ENCODE data around the gene TARS3.

DNA sequence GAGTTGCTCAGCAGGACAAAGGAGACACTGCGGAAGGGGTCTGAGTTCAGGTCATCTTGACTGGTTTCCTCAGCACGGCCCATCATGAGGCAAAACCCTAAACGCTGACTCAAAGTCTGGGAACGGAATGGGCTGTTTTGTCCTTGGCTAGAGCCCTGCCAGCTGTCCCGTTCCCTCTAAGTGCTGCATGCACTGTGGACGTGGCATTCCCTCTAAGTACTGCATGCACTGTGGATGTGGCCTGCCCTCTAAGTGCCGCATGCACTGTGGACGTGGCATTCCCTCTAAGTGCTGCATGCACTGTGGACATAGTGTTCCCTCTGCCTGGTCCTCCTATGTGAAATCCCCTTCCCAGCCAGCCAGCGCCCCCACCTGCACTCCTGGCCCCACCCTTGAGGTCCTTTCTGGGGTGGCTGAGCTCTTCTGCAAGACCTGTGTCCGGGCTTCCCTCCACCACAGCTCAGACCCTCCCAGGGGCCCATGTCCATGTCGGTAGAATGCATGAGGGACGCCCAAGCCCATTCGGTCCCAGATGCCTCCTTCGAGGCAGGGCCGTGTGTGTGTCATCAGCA is 108.8 kb downstream of the TARS3 start:
- TF ChIP-seq, protein P1, sequence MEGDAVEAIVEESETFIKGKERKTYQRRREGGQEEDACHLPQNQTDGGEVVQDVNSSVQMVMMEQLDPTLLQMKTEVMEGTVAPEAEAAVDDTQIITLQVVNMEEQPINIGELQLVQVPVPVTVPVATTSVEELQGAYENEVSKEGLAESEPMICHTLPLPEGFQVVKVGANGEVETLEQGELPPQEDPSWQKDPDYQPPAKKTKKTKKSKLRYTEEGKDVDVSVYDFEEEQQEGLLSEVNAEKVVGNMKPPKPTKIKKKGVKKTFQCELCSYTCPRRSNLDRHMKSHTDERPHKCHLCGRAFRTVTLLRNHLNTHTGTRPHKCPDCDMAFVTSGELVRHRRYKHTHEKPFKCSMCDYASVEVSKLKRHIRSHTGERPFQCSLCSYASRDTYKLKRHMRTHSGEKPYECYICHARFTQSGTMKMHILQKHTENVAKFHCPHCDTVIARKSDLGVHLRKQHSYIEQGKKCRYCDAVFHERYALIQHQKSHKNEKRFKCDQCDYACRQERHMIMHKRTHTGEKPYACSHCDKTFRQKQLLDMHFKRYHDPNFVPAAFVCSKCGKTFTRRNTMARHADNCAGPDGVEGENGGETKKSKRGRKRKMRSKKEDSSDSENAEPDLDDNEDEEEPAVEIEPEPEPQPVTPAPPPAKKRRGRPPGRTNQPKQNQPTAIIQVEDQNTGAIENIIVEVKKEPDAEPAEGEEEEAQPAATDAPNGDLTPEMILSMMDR (IDR thresholded peaks at IDR 0.05) = no peak
- TF ChIP-seq, protein P2, sequence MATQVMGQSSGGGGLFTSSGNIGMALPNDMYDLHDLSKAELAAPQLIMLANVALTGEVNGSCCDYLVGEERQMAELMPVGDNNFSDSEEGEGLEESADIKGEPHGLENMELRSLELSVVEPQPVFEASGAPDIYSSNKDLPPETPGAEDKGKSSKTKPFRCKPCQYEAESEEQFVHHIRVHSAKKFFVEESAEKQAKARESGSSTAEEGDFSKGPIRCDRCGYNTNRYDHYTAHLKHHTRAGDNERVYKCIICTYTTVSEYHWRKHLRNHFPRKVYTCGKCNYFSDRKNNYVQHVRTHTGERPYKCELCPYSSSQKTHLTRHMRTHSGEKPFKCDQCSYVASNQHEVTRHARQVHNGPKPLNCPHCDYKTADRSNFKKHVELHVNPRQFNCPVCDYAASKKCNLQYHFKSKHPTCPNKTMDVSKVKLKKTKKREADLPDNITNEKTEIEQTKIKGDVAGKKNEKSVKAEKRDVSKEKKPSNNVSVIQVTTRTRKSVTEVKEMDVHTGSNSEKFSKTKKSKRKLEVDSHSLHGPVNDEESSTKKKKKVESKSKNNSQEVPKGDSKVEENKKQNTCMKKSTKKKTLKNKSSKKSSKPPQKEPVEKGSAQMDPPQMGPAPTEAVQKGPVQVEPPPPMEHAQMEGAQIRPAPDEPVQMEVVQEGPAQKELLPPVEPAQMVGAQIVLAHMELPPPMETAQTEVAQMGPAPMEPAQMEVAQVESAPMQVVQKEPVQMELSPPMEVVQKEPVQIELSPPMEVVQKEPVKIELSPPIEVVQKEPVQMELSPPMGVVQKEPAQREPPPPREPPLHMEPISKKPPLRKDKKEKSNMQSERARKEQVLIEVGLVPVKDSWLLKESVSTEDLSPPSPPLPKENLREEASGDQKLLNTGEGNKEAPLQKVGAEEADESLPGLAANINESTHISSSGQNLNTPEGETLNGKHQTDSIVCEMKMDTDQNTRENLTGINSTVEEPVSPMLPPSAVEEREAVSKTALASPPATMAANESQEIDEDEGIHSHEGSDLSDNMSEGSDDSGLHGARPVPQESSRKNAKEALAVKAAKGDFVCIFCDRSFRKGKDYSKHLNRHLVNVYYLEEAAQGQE (IDR thresholded peaks at IDR 0.05; ENCODE audit: insufficient read depth in 1 of 2, low read depth in 2 of 2, low read length in 1 of 2) = no peak
- TF ChIP-seq TCF7L2 (IDR thresholded peaks at IDR 0.05; ENCODE audit: low read depth, low read length) = no peak
- TF ChIP-seq SIN3A (IDR thresholded peaks at IDR 0.05; ENCODE audit: borderline replicate concordance, insufficient read depth, low read depth, low read length) = no peak

Measured in Panc1 (cell line).